ENCODE results near the gene TJP2.

The TJP2 gene

DNA sequence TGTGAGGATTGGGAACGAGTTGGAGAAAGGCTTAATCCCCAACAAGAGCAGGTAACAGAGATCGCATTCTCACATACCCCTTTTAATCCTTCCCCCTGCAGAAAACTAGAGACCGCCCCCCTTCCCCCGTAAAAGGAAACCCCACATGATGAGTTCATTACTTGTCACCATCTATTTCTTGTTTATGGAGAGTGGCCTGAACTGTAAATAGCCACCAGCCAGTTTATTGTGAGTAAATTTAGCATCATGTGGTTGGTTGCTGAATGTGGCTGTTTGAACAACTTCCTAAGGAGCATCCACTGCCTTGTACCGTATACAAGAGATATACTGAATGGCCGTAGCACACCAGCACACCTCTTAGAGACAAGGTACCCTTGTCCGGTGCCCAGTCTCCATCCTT lies 62.1 kb downstream of the TJP2 start:
- ChIA-PET CTCF (interaction anchor here (2.8 kb wide), 1 partner anchor 13 kb away, joined by 16 read pairs; no protein-coding TSS in a partner anchor), POLR2A (ENCODE audit: low non-redundant PET) (no interaction called here)
- DNase-seq (ENCODE audit: low spot score) = no peak
- TF ChIP-seq, protein P1, sequence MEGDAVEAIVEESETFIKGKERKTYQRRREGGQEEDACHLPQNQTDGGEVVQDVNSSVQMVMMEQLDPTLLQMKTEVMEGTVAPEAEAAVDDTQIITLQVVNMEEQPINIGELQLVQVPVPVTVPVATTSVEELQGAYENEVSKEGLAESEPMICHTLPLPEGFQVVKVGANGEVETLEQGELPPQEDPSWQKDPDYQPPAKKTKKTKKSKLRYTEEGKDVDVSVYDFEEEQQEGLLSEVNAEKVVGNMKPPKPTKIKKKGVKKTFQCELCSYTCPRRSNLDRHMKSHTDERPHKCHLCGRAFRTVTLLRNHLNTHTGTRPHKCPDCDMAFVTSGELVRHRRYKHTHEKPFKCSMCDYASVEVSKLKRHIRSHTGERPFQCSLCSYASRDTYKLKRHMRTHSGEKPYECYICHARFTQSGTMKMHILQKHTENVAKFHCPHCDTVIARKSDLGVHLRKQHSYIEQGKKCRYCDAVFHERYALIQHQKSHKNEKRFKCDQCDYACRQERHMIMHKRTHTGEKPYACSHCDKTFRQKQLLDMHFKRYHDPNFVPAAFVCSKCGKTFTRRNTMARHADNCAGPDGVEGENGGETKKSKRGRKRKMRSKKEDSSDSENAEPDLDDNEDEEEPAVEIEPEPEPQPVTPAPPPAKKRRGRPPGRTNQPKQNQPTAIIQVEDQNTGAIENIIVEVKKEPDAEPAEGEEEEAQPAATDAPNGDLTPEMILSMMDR (conservative IDR thresholded peaks at IDR 0.05; ENCODE audit: low read depth) = no peak
- no peak overlapping the region for H3K27ac ChIP-seq

DNA sequence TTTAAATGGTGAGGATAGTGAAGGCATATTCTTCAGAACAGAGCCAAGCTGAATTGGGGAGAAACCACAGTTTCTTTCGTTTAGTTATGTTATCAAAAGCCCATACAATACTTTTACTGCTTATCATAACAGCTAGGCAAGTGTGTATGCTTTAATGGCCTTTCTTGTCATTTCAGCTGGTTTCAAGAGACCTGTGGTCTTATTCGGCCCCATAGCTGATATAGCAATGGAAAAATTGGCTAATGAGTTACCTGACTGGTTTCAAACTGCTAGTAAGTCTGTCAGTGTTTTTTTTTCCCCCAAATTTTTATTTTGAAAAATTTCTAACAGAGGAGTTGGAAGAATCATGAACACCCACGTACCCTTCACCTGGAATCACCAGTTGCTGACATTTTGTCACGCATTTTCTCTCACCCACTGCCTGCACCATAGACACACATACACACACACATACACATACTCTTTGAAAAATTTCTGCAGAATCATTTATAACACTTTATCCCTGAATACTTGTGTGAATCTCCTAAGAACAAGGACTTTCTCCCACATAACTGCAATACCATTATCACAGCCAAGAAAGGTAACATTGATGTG lies 63.7 kb downstream of the TJP2 start:
- ChIA-PET POLR2A (ENCODE audit: low non-redundant PET) (no interaction called here), CTCF (interaction anchor here (0.6 to 2.8 kb wide), 3 partner anchors 8 to 21 kb away, joined by 3 to 16 read pairs (median 5); no protein-coding TSS in a partner anchor)
- no peak overlapping the region for H3K27ac ChIP-seq
- TF ChIP-seq, protein P1 (conservative IDR thresholded peaks at IDR 0.05; ENCODE audit: low read depth) = no peak
- no peak for DNase-seq (ENCODE audit: low spot score)

DNA sequence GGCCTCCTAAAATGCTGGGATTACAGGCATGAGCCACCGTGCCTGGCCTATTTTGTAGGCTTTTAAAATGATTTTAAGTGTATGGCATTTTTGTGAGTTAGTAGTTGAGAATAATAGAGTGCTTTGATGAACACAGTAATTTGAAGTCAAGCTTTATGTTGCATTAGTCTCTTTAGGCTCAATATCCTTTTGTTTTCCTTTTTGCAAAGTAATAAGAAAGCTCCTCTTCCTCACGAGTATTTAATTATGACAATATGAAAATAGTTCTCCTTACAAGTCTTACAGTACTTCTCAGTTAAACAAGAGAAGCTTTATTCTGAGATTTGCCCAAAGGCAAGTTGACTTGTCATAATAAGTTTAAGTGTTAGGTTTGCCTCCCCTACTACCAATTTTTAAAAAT lies 69.0 kb downstream of the TJP2 start:
- TF ChIP-seq, protein P1 (conservative IDR thresholded peaks at IDR 0.05; ENCODE audit: low read depth) = no peak
- POLR2A ChIA-PET (ENCODE audit: low non-redundant PET) = no interaction called here
- CTCF ChIA-PET = interaction anchor here (0.7 to 2.6 kb wide), 3 partner anchors 19 to 50 kb away, joined by 3 to 9 read pairs (median 4); no protein-coding TSS in a partner anchor
- no peak overlapping the region for H3K27ac ChIP-seq
- no peak for DNase-seq (ENCODE audit: low spot score)

DNA sequence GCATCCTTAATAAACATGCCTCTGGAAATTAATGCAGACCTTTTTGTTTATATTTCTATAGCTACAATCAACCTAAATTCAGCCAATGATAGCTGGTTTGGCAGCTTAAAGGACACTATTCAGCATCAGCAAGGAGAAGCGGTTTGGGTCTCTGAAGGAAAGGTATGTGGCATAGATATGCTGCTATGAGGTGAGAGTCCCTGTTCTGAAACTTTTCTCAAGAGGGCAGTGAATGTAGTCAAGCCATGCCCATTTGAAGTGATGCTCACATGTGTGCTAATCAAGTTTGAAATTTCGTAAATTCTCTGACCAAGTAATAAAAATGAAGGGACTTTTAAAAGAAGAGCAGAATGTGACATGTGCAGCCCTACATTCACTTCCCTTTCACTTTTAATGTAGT lies 72.6 kb downstream of the TJP2 start:
- ChIA-PET POLR2A (ENCODE audit: low non-redundant PET) (no interaction called here), CTCF (interaction anchor here (0.6 to 0.9 kb wide), 3 partner anchors 23 to 350 kb away, joined by 3 read pairs; no protein-coding TSS in a partner anchor)
- no peak overlapping the region for H3K27ac ChIP-seq
- no peak for DNase-seq (ENCODE audit: low spot score)
- TF ChIP-seq, protein P1 (conservative IDR thresholded peaks at IDR 0.05; ENCODE audit: low read depth) = no peak

DNA sequence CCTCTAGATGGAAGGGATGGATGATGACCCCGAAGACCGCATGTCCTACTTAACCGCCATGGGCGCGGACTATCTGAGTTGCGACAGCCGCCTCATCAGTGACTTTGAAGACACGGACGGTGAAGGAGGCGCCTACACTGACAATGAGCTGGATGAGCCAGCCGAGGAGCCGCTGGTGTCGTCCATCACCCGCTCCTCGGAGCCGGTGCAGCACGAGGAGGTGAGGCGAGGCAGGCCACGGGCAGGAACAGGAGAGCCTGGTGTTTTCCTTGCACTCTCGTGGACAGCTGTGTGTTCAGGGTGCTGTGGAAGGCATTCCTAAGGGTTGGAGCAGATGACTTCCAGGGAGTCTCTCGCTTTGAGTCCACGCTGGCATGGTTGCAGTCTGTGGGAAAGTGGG lies 73.9 kb downstream of the TJP2 start:
- CTCF ChIA-PET = interaction anchor here (0.6 to 0.7 kb wide), 2 partner anchors 25 to 213 kb away, joined by 3 read pairs; partner anchors contain the start of gene FXN
- DNase-seq (ENCODE audit: low spot score) = no peak
- H3K27ac ChIP-seq = no peak overlapping the region
- POLR2A ChIA-PET (ENCODE audit: low non-redundant PET) = interaction anchor here (0.7 kb wide), 1 partner anchor 11 kb away, joined by 13 read pairs; no protein-coding TSS in a partner anchor
- TF ChIP-seq, protein P1 (conservative IDR thresholded peaks at IDR 0.05; ENCODE audit: low read depth) = no peak

DNA sequence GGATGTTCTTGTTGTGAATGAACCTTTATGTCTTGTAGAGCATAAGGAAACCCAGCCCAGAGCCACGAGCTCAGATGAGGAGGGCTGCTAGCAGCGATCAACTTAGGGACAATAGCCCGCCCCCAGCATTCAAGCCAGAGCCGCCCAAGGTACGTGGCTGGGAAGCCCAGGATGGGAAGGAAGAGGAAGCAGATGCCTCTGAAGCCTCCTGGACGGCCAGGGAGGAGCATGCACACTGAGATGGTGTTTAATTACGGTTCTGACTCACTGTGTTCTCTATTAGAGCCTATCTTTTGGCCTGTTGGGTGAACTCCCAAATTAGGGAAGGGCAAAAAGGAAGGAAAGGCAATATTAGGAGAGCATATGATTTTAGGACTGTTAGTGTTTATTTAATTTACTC lies 75.3 kb downstream of the TJP2 start:
- ChIA-PET CTCF (interaction anchor here (0.7 kb wide), 1 partner anchor 96 kb away, joined by 3 read pairs; no protein-coding TSS in a partner anchor), POLR2A (ENCODE audit: low non-redundant PET) (no interaction called here)
- DNase-seq (ENCODE audit: low spot score) = peak; percentile 13
- TF ChIP-seq, protein P1 (conservative IDR thresholded peaks at IDR 0.05; ENCODE audit: low read depth) = no peak
- no peak overlapping the region for H3K27ac ChIP-seq
